Ascending aorta (tissue), 2 donors: ENCODE results near the gene TOLLIP. TPM values are rescaled to one million over a fixed set of nuclear protein-coding genes. Genes with fewer than 3 reads are reported as not detected.
"Not testable (repeated sequence)": the region's sequence is repeated elsewhere in the genome, so short reads cannot be mapped to it uniquely, and the experiment has no call there.

Experiments used
- DNase-seq, 2 donors: peaks; one replicate each; pipeline ENCODE4 v3.0.0-alpha.2; 2019; ENCODE audit warnings: low spot score in 2 of 2
- H3K27ac ChIP-seq, 2 donors: fragments of 200-600 bp; sonication (generic); one replicate each; pipeline ENCODE4 v1.5.1; 2016 to 2017; ENCODE audit warnings: mild to moderate bottlenecking in 1 of 2
- H3K27me3 ChIP-seq: fragments of 200-600 bp; sonication (generic); one replicate; pipeline ENCODE4 v1.5.1; 2017
- H3K36me3 ChIP-seq, 2 donors: fragments of 200-600 bp; sonication (generic); one replicate each; pipeline ENCODE4 v1.5.1; 2016
- H3K4me1 ChIP-seq, 2 donors: fragments of 200-600 bp; sonication (generic); one replicate each; pipeline ENCODE4 v1.5.1; 2016 to 2017; ENCODE audit warnings: mild to moderate bottlenecking in 1 of 2
- H3K4me3 ChIP-seq, 2 donors: fragments of 200-600 bp; sonication (generic); one replicate each; pipeline ENCODE4 v1.5.1; 2016 to 2017; ENCODE audit warnings: mild to moderate bottlenecking in 1 of 2
- H3K9me3 ChIP-seq, 2 donors: fragments of 200-600 bp; sonication (generic); one replicate each; pipeline ENCODE4 v1.5.1; 2016
- intact Hi-C: fragments of 100-400 bp; cut with DNase I; formaldehyde crosslinking; loops from one replicate; pipeline ENCODE4 v1.15.1; 2023
- total RNA-seq: library from RNA; depleted of rRNA; stranded (reverse); fragments of >200 nt; gene quantifications from one replicate; pipeline ENCODE4 v1.1.0, GENCODE V29; 2016
- TF ChIP-seq, protein P1 (sequence below), 3 experiments: fragments of 200-600 bp in 2 of 3; fragments of 450-650 bp in 1 of 3; sonication (generic) in 2 of 3; IDR thresholded peaks; one replicate each; pipeline ENCODE4 v1.5.1; 2016 to 2019; ENCODE audit warnings: antibody characterized with exemption in 3 of 3, mild to moderate bottlenecking in 1 of 3, moderate library complexity in 1 of 3

TOLLIP gene
- total RNA-seq, 1 donor from 2014 or later, result 63.0 TPM

- no peak overlapping the region for H3K4me3 ChIP-seq
- H3K36me3 ChIP-seq, result no peaks in the 10 kb centered on the region
- TF ChIP-seq, protein P1, sequence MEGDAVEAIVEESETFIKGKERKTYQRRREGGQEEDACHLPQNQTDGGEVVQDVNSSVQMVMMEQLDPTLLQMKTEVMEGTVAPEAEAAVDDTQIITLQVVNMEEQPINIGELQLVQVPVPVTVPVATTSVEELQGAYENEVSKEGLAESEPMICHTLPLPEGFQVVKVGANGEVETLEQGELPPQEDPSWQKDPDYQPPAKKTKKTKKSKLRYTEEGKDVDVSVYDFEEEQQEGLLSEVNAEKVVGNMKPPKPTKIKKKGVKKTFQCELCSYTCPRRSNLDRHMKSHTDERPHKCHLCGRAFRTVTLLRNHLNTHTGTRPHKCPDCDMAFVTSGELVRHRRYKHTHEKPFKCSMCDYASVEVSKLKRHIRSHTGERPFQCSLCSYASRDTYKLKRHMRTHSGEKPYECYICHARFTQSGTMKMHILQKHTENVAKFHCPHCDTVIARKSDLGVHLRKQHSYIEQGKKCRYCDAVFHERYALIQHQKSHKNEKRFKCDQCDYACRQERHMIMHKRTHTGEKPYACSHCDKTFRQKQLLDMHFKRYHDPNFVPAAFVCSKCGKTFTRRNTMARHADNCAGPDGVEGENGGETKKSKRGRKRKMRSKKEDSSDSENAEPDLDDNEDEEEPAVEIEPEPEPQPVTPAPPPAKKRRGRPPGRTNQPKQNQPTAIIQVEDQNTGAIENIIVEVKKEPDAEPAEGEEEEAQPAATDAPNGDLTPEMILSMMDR (IDR thresholded peaks at IDR 0.05), result no peak
- no peaks in the 10 kb centered on the region for H3K4me1 ChIP-seq
- no peaks in the 10 kb centered on the region for H3K27me3 ChIP-seq
- DNase-seq, result no peak
- no peak overlapping the region for H3K27ac ChIP-seq
- intact Hi-C loops, result no loop called here
- H3K9me3 ChIP-seq, result no peaks in the 10 kb centered on the region
These were observed 40.1 kb upstream of the TOLLIP start for GRCh38 chr11:1349327-1350041.

DNA sequence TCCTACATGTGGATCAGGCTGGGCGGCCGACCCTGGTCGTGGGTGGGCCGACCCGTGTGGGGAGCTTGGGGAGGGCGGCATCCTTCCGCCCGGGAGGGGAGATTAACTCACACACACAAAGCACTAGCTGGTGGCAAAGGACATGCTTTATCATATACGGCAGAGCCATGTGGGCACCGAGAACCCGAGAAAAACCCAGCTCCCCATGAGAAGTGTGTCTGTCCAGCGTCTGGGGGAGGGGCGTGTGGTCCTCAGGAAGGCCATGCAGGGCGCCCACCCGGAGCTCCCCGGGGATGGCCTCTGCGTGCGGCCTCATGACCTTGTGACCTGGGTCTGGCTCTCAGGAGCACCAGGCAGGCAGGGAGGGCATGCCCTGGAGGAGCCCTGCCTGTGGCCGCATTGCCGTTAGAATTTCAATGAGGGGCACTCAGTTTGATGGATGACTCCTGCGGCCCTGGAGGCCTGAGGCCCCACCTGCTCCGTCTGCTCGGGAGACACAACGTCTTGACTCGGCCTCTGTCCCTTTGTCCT, 39.4 kb upstream of the TOLLIP start:
- H3K4me3 ChIP-seq, result no peak overlapping the region
- H3K36me3 ChIP-seq, result no peaks in the 10 kb centered on the region
- H3K4me1 ChIP-seq, result no peaks in the 10 kb centered on the region
- no peaks in the 10 kb centered on the region for H3K9me3 ChIP-seq
- no peak overlapping the region for H3K27ac ChIP-seq
- intact Hi-C loops, result no loop called here
- DNase-seq, result no peak
- no peaks in the 10 kb centered on the region for H3K27me3 ChIP-seq
- TF ChIP-seq, protein P1 (IDR thresholded peaks at IDR 0.05), result no peak

GRCh38 chr11:1348146-1348795, 38.8 kb upstream of the TOLLIP start:
- H3K9me3 ChIP-seq, result no peaks in the 10 kb centered on the region
- H3K4me3 ChIP-seq, result no peak overlapping the region
- TF ChIP-seq, protein P1 (IDR thresholded peaks at IDR 0.05), result no peak
- H3K27me3 ChIP-seq, result no peaks in the 10 kb centered on the region
- DNase-seq, result no peak
- H3K4me1 ChIP-seq, result no peaks in the 10 kb centered on the region
- intact Hi-C loops, result no loop called here
- no peak overlapping the region for H3K27ac ChIP-seq
- no peaks in the 10 kb centered on the region for H3K36me3 ChIP-seq

GRCh38 chr11:1347411-1347999, 38.1 kb upstream of the TOLLIP start:
- H3K4me3 ChIP-seq, H3K36me3 ChIP-seq, intact Hi-C loops, DNase-seq, H3K9me3 ChIP-seq, H3K4me1 ChIP-seq, H3K27ac ChIP-seq, H3K27me3 ChIP-seq: not testable (repeated sequence)

- Histone ChIP-seq H3K9me3 (no peaks in the 10 kb centered on the region), H3K27me3 (no peaks in the 10 kb centered on the region), H3K4me1 (no peaks in the 10 kb centered on the region), H3K36me3 (no peaks in the 10 kb centered on the region), H3K27ac (no peak overlapping the region), H3K4me3 (no peak overlapping the region)
- intact Hi-C loops, result no loop called here
- DNase-seq, result no peak
- TF ChIP-seq, protein P1 (IDR thresholded peaks at IDR 0.05), result no peak
These were observed 37.4 kb upstream of the TOLLIP start for GRCh38 chr11:1346669-1347390.
